Measurements from ENCODE around the gene NTM.

The NTM gene

DNA sequence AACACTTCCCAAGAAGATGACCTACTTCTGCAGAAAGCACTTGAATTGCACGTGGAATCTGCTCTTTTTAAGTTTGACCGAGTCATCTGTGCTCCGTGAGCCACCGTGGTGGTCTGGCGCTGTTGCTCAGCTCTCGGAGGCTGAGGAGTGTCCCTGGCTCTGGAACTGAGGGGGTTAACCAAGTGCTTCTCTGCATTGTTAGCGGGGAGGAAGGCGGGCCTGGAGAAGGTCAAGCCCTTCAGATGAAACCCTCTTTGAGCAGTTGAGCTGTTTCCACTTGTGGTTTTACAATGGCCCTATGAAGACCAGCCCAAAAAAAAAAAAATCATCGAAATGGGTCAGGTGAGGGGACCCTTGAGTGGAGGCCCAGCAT lies 286.4 kb downstream of the NTM start:
- Histone ChIP-seq H3K4me1 (ENCODE audit: control insufficient read depth in 2 of 2, insufficient read depth in 2 of 2, low read length in 2 of 2) (no peaks in the 10 kb centered on the region), H3K27me3 (ENCODE audit: control insufficient read depth in 2 of 2, insufficient read depth in 2 of 2, low read length in 2 of 2) (peaks cover 0 to 3% of the 10 kb centered on the region in 2 donors), H3K36me3 (ENCODE audit: control insufficient read depth in 2 of 2, insufficient read depth in 2 of 2, low read length in 2 of 2) (no peaks in the 10 kb centered on the region), H3K27ac (ENCODE audit: low read depth in 2 of 2, low read length in 2 of 2) (no peak overlapping the region), H3K9me3 (ENCODE audit: control insufficient read depth in 2 of 2, low read length in 2 of 2) (no peaks in the 10 kb centered on the region), H3K4me3 (ENCODE audit: low read length in 2 of 2) (no peak overlapping the region), H3K9ac (ENCODE audit: low read depth in 1 of 2, low read length in 2 of 2) (no peak overlapping the region)

DNA sequence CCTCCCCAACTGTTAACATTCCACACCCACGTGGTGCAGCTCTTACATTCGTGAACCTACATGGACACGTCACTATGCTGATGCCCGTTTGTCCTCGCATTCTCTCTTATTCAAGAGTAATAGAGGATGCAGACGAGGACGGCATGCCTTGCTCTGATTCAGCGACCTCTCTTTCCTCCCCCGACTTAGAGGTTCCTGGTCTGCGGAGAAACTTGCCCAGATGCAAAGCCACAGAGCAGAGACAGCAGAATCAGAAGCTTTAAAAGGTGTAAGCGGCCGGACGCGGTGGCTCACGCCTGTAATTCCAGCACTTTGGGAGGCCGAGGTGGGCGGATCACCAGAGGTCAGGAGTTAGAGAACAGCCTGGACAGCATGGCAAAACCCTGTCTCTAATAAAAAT lies 288.0 kb downstream of the NTM start:
- Histone ChIP-seq H3K9ac (ENCODE audit: low read depth in 1 of 2, low read length in 2 of 2) (no peak overlapping the region), H3K27ac (ENCODE audit: low read depth in 2 of 2, low read length in 2 of 2) (no peak overlapping the region), H3K36me3 (ENCODE audit: control insufficient read depth in 2 of 2, insufficient read depth in 2 of 2, low read length in 2 of 2) (no peaks in the 10 kb centered on the region), H3K9me3 (ENCODE audit: control insufficient read depth in 2 of 2, low read length in 2 of 2) (no peaks in the 10 kb centered on the region), H3K4me3 (ENCODE audit: low read length in 2 of 2) (no peak overlapping the region), H3K4me1 (ENCODE audit: control insufficient read depth in 2 of 2, insufficient read depth in 2 of 2, low read length in 2 of 2) (no peaks in the 10 kb centered on the region), H3K27me3 (ENCODE audit: control insufficient read depth in 2 of 2, insufficient read depth in 2 of 2, low read length in 2 of 2) (peaks cover 0 to 3% of the 10 kb centered on the region in 2 donors)

DNA sequence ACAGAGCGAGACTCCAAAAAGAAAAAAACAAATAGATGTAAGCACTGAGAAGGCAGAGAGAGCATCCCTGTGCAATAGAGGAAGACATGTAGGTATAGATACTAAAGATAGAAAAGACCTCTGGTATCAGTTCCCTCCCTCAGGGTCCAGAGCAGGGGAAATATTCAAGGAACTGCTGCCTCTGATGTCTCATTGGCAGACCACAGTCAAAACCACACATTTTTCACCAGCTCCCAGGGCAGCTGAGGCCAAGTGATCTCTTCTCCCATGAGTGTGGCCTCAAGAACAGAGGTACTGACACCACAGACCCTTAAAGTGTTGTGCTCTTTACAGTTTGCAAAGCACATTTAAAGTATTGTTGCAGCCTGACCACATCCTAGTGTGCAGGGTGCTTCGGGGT lies 288.5 kb downstream of the NTM start:
- H3K36me3 ChIP-seq (ENCODE audit: control insufficient read depth in 2 of 2, insufficient read depth in 2 of 2, low read length in 2 of 2) = no peaks in the 10 kb centered on the region
- no peaks in the 10 kb centered on the region for H3K4me1 ChIP-seq (ENCODE audit: control insufficient read depth in 2 of 2, insufficient read depth in 2 of 2, low read length in 2 of 2)
- no peak overlapping the region for H3K9ac ChIP-seq (ENCODE audit: low read depth in 1 of 2, low read length in 2 of 2)
- no peak overlapping the region for H3K27ac ChIP-seq (ENCODE audit: low read depth in 2 of 2, low read length in 2 of 2)
- H3K4me3 ChIP-seq (ENCODE audit: low read length in 2 of 2) = no peak overlapping the region
- H3K27me3 ChIP-seq (ENCODE audit: control insufficient read depth in 2 of 2, insufficient read depth in 2 of 2, low read length in 2 of 2) = peaks cover 0 to 3% of the 10 kb centered on the region in 2 donors
- no peaks in the 10 kb centered on the region for H3K9me3 ChIP-seq (ENCODE audit: control insufficient read depth in 2 of 2, low read length in 2 of 2)

DNA sequence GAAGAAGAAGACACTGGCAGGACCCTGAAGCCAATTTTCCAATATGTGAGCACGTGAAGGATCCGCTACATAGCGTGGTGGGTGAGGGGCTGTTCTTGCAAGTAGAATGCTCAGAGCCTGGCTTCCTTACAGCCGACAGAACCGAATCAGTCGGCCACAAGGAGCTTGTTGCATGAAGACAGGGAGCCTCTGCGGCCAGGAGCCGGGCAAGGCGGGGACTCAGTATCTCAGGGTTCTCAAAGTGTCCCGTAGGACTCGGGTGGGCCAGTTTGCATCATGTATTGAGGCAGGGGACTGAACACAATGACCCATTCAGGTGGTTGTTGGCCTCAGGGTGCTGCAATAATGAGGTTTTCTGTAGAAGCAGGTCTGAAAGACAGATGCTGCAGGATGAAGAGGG lies 289.5 kb downstream of the NTM start:
- Histone ChIP-seq H3K4me3 (ENCODE audit: low read length in 2 of 2) (no peak overlapping the region), H3K4me1 (ENCODE audit: control insufficient read depth in 2 of 2, insufficient read depth in 2 of 2, low read length in 2 of 2) (no peaks in the 10 kb centered on the region), H3K27me3 (ENCODE audit: control insufficient read depth in 2 of 2, insufficient read depth in 2 of 2, low read length in 2 of 2) (peaks cover 0 to 3% of the 10 kb centered on the region in 2 donors), H3K9me3 (ENCODE audit: control insufficient read depth in 2 of 2, low read length in 2 of 2) (no peaks in the 10 kb centered on the region), H3K27ac (ENCODE audit: low read depth in 2 of 2, low read length in 2 of 2) (no peak overlapping the region), H3K9ac (ENCODE audit: low read depth in 1 of 2, low read length in 2 of 2) (no peak overlapping the region), H3K36me3 (ENCODE audit: control insufficient read depth in 2 of 2, insufficient read depth in 2 of 2, low read length in 2 of 2) (no peaks in the 10 kb centered on the region)

DNA sequence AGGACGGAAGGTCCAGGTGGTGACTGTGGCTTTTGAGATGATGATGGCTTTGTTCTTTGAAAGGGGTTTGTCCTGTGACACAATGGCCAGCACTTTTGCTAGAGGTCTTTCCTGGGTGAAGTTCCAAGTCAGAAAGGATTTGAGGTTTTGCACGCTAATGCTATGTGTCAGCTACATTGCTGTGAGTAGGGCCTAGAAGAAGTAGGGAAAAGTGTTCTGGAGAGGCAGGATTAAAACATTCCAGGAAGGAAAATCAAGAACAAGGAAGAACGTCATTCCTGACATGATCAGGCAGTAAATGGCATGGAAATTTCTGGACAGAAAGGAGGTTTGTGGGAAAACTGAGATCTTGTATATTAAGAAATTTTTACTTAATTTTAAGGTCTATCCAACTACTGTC lies 290.7 kb downstream of the NTM start:
- peaks cover 0 to 3% of the 10 kb centered on the region in 2 donors for H3K27me3 ChIP-seq (ENCODE audit: control insufficient read depth in 2 of 2, insufficient read depth in 2 of 2, low read length in 2 of 2)
- no peak overlapping the region for H3K4me3 ChIP-seq (ENCODE audit: low read length in 2 of 2)
- H3K9ac ChIP-seq (ENCODE audit: low read depth in 1 of 2, low read length in 2 of 2) = no peak overlapping the region
- no peaks in the 10 kb centered on the region for H3K36me3 ChIP-seq (ENCODE audit: control insufficient read depth in 2 of 2, insufficient read depth in 2 of 2, low read length in 2 of 2)
- no peak overlapping the region for H3K27ac ChIP-seq (ENCODE audit: low read depth in 2 of 2, low read length in 2 of 2)
- H3K4me1 ChIP-seq (ENCODE audit: control insufficient read depth in 2 of 2, insufficient read depth in 2 of 2, low read length in 2 of 2) = no peaks in the 10 kb centered on the region
- no peaks in the 10 kb centered on the region for H3K9me3 ChIP-seq (ENCODE audit: control insufficient read depth in 2 of 2, low read length in 2 of 2)

DNA sequence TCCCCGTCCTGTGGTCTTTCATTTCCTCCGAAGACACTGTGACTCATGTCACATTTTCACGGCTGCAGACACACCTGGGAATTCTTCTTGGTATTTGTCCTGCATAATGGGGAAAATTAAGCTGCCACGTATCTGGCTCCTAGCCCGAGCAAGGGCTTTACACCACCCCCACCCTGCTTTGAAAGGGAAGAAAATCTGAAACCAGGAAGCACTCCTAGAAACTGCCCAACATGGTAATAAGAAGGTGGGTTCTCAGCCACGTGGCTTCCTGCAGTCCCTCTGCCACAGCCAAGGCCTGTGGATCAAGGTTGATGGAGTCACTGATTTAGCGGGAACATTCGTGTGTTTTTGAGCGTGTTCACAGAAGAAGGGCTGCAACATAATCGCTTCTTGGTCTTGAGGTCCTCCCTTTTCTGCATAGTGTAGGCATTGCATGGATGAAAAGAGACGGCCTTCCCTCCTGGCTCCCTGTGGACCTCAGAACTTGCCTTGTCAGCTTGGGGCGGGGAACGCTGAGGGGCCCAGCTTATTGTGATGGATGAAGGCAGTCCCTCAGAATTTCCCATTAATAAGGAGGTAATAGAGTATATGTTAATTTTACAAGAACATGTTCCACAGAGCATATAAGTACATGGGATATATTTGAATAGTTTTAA lies 292.0 kb downstream of the NTM start:
- Histone ChIP-seq H3K9me3 (ENCODE audit: control insufficient read depth in 2 of 2, low read length in 2 of 2) (no peaks in the 10 kb centered on the region), H3K4me1 (ENCODE audit: control insufficient read depth in 2 of 2, insufficient read depth in 2 of 2, low read length in 2 of 2) (no peaks in the 10 kb centered on the region), H3K27me3 (ENCODE audit: control insufficient read depth in 2 of 2, insufficient read depth in 2 of 2, low read length in 2 of 2) (peaks cover 0 to 3% of the 10 kb centered on the region in 2 donors), H3K36me3 (ENCODE audit: control insufficient read depth in 2 of 2, insufficient read depth in 2 of 2, low read length in 2 of 2) (no peaks in the 10 kb centered on the region), H3K4me3 (ENCODE audit: low read length in 2 of 2) (no peak overlapping the region), H3K27ac (ENCODE audit: low read depth in 2 of 2, low read length in 2 of 2) (no peak overlapping the region), H3K9ac (ENCODE audit: low read depth in 1 of 2, low read length in 2 of 2) (no peak overlapping the region)

DNA sequence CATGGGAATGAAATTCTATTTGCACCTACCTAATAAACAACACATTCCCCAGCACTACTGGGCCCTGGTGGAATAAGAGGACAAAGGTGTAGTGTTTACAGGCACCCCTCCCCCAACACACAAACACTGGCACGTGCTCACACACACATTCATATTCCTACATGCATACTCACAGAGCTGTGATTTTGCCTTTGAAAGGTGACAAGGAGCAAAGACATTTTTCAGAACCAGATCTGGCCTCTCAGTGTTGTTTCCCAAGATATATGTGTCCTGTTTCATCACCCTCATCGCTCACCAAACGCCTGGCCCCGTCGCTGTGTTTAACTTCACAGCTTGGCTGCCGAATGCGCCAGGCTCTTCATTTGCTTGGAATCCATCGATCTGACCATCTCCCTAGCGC lies 292.6 kb downstream of the NTM start:
- no peaks in the 10 kb centered on the region for H3K36me3 ChIP-seq (ENCODE audit: control insufficient read depth in 2 of 2, insufficient read depth in 2 of 2, low read length in 2 of 2)
- peaks cover 0 to 3% of the 10 kb centered on the region in 2 donors for H3K27me3 ChIP-seq (ENCODE audit: control insufficient read depth in 2 of 2, insufficient read depth in 2 of 2, low read length in 2 of 2)
- H3K27ac ChIP-seq (ENCODE audit: low read depth in 2 of 2, low read length in 2 of 2) = no peak overlapping the region
- H3K4me1 ChIP-seq (ENCODE audit: control insufficient read depth in 2 of 2, insufficient read depth in 2 of 2, low read length in 2 of 2) = no peaks in the 10 kb centered on the region
- H3K9ac ChIP-seq (ENCODE audit: low read depth in 1 of 2, low read length in 2 of 2) = no peak overlapping the region
- H3K4me3 ChIP-seq (ENCODE audit: low read length in 2 of 2) = no peak overlapping the region
- H3K9me3 ChIP-seq (ENCODE audit: control insufficient read depth in 2 of 2, low read length in 2 of 2) = no peaks in the 10 kb centered on the region

DNA sequence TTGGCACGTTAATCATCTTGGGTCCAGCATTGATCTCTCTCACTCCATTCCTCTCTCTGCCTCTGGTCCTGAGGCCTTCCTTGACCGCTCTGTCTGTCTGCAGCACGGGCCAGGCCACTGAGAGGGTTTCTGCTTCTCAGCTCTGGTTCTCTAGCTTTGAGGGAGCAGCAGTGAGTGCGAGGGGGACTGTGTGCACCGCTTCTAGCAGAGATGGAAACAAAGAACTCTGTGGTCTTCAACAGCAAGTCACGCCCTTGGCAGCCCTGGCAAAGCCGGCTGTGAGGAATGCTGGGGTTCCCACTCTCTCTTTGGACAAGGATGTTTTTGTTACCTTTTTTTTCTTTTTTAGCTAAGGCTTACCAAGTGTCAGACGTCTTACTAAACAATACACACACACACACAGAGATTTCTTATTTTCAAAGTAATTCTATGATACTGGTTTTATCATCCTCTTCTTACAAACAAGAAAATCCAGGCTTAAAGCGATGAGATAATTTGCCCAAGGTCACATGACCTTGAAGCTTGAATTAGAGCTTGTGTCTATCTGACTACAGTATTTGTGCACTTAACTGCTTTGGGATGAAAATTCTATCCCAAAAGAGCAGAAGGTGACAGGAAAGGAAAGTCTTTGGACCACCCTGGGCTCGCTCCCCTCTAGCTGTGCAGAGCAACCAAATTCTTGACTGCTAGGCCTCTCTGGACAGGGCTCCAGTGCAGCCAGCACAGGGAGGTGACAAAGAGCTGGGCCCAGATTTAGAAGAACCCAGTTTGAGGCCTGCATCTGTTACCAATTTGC lies 293.2 kb downstream of the NTM start:
- H3K27me3 ChIP-seq (ENCODE audit: control insufficient read depth in 2 of 2, insufficient read depth in 2 of 2, low read length in 2 of 2) = peaks cover 0 to 3% of the 10 kb centered on the region in 2 donors
- H3K4me3 ChIP-seq (ENCODE audit: low read length in 2 of 2) = no peak overlapping the region
- no peaks in the 10 kb centered on the region for H3K36me3 ChIP-seq (ENCODE audit: control insufficient read depth in 2 of 2, insufficient read depth in 2 of 2, low read length in 2 of 2)
- H3K9me3 ChIP-seq (ENCODE audit: control insufficient read depth in 2 of 2, low read length in 2 of 2) = no peaks in the 10 kb centered on the region
- no peak overlapping the region for H3K27ac ChIP-seq (ENCODE audit: low read depth in 2 of 2, low read length in 2 of 2)
- no peak overlapping the region for H3K9ac ChIP-seq (ENCODE audit: low read depth in 1 of 2, low read length in 2 of 2)
- no peaks in the 10 kb centered on the region for H3K4me1 ChIP-seq (ENCODE audit: control insufficient read depth in 2 of 2, insufficient read depth in 2 of 2, low read length in 2 of 2)

DNA sequence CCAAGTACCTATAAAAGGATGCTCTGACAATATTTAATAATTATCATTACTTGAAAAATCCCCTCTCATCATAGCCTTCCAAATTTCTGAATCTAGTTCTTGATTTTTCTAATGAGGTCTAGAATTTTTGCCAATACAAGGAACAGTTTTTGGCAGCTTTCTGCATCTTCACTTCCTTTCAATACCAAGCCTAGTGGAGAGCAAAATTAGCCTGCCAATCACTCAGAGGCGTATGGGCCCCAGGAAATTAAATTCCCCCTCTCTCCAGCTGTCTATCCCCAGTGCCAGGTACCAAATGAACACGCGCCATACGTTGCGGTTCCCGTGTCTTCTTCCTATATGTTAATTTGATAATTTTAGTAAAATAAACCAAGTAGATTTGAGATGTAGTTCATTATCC lies 293.9 kb downstream of the NTM start:
- H3K9ac ChIP-seq (ENCODE audit: low read depth in 1 of 2, low read length in 2 of 2) = no peak overlapping the region
- H3K4me1 ChIP-seq (ENCODE audit: control insufficient read depth in 2 of 2, insufficient read depth in 2 of 2, low read length in 2 of 2) = no peaks in the 10 kb centered on the region
- no peak overlapping the region for H3K27ac ChIP-seq (ENCODE audit: low read depth in 2 of 2, low read length in 2 of 2)
- H3K36me3 ChIP-seq (ENCODE audit: control insufficient read depth in 2 of 2, insufficient read depth in 2 of 2, low read length in 2 of 2) = no peaks in the 10 kb centered on the region
- H3K9me3 ChIP-seq (ENCODE audit: control insufficient read depth in 2 of 2, low read length in 2 of 2) = no peaks in the 10 kb centered on the region
- no peak overlapping the region for H3K4me3 ChIP-seq (ENCODE audit: low read length in 2 of 2)
- no peaks in the 10 kb centered on the region for H3K27me3 ChIP-seq (ENCODE audit: control insufficient read depth in 2 of 2, insufficient read depth in 2 of 2, low read length in 2 of 2)

DNA sequence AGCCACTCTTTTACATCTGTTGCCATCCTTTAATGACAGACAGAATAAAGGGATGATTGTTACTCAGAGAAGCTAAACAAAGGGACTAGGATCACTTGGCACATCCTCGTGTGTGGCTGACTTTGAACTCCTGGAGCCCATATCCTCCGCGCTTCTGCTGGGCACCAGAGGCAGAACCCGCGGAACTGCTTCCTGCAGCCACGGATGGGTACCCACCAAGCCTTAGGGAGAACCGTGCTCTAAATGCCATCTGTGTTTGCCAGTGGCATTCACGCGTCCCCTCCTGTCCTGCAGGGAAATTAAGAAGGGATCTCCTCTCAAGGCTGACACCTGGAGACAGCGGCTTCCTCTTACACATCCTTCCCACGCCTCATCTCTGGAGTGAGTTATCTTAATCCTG lies 294.4 kb downstream of the NTM start:
- H3K4me3 ChIP-seq (ENCODE audit: low read length in 2 of 2) = no peak overlapping the region
- H3K27ac ChIP-seq (ENCODE audit: low read depth in 2 of 2, low read length in 2 of 2) = no peak overlapping the region
- no peaks in the 10 kb centered on the region for H3K27me3 ChIP-seq (ENCODE audit: control insufficient read depth in 2 of 2, insufficient read depth in 2 of 2, low read length in 2 of 2)
- H3K9ac ChIP-seq (ENCODE audit: low read depth in 1 of 2, low read length in 2 of 2) = no peak overlapping the region
- H3K36me3 ChIP-seq (ENCODE audit: control insufficient read depth in 2 of 2, insufficient read depth in 2 of 2, low read length in 2 of 2) = no peaks in the 10 kb centered on the region
- no peaks in the 10 kb centered on the region for H3K4me1 ChIP-seq (ENCODE audit: control insufficient read depth in 2 of 2, insufficient read depth in 2 of 2, low read length in 2 of 2)
- no peaks in the 10 kb centered on the region for H3K9me3 ChIP-seq (ENCODE audit: control insufficient read depth in 2 of 2, low read length in 2 of 2)

Measured in mucosa of rectum (tissue), 2 donors.